HepG2 (cell line): Measurements from ENCODE around the gene RHOC. TPM values are rescaled to one million over a fixed set of nuclear protein-coding genes. Genes with fewer than 3 reads are reported as not detected.

Source experiments
- ATAC-seq: fragments of 200-7000 bp; cut with Tn5 transposase; 3 replicates; pipeline ENCODE4 v1.9.1; 2020; ENCODE audit warnings: mild to moderate bottlenecking, moderate library complexity
- BruUV-seq: library from RNA; stranded (reverse); fragments of 400-500 nt; replicated peaks from 2 replicates; lab custom pipeline; 2021; lab: Mats Ljungman, UMichigan
- CTCF ChIA-PET: fragments of 300-600 bp; formaldehyde crosslinking; extraction: SDS; loops from one replicate; lab custom pipeline; 2021; ENCODE audit warnings: low total read pairs, inconsistent platforms, low intra/inter-chr PET ratio; lab: Yijun Ruan, JAX
- POLR2A ChIA-PET: fragments of 350-600 bp; sonication (Branson Sonifier 250); formaldehyde crosslinking; loops from one replicate; lab custom pipeline; 2020; ENCODE audit warnings: antibody characterized with exemption, inconsistent platforms; lab: Yijun Ruan, JAX
- DNase-seq: peaks from one replicate; pipeline ENCODE4 v3.0.0-alpha.2; 2015; ENCODE audit warnings: low spot score
- FAIRE-seq: peaks from 3 replicates; lab custom pipeline; 2011; peaks lifted over from hg19 to GRCh38; lab: Jason Lieb, UNC
- H2AFZ ChIP-seq: one replicate; pipeline ENCODE4 v1.6.1; 2011; ENCODE audit warnings: low read length, inconsistent platforms
- H3K27ac ChIP-seq: fragments of 300-600 bp; 3 replicates; pipeline ENCODE4 v1.8.0; 2011; ENCODE audit warnings: mixed run types, mild to moderate bottlenecking, mixed read lengths, low read length, inconsistent platforms; ENCODE audit not compliant: insufficient read depth; ENCODE audit errors: extremely low read length
- H3K27me3 ChIP-seq, 2 experiments: fragments of 200-600 bp in 1 of 2; 2 replicates in 1 of 2; 3 replicates in 1 of 2; pipeline versions ENCODE4 v1.6.0 to v1.8.0; 2011; ENCODE audit warnings: low read length in 2 of 2, mild to moderate bottlenecking in 2 of 2, moderate library complexity in 2 of 2, inconsistent platforms in 1 of 2; ENCODE audit not compliant: insufficient read depth in 2 of 2, control insufficient read depth in 1 of 2
- H3K36me3 ChIP-seq, 2 experiments: fragments of 200-600 bp in 1 of 2; replicated peaks in 1 of 2; 2 replicates in 1 of 2; 3 replicates in 1 of 2; pipeline versions ENCODE4 v1.5.1 to v1.8.0; 2011; ENCODE audit warnings: low read length in 2 of 2, inconsistent platforms in 1 of 2; ENCODE audit not compliant: insufficient read depth in 2 of 2, control insufficient read depth in 1 of 2
- H3K4me1 ChIP-seq: 2 replicates; pipeline ENCODE4 v1.5.1; 2012; ENCODE audit warnings: low read length, inconsistent platforms; ENCODE audit not compliant: insufficient read depth
- H3K4me2 ChIP-seq: 2 replicates; pipeline ENCODE4 v1.6.0; 2011; ENCODE audit warnings: low read depth, low read length, inconsistent platforms
- H3K4me3 ChIP-seq, 3 experiments: fragments of 200-600 bp in 1 of 3; sonication (generic), shearing (Covaris generic) in 1 of 3; replicated peaks in 1 of 3; 2 replicates each; pipeline ENCODE4 v1.5.1; 2011 to 2016; ENCODE audit warnings: low read length in 3 of 3, inconsistent platforms in 2 of 3, low read depth in 2 of 3, mild to moderate bottlenecking in 2 of 3, control low read depth in 1 of 3, mixed read lengths in 1 of 3; ENCODE audit not compliant: insufficient read depth in 1 of 3
- H3K79me2 ChIP-seq: one replicate; pipeline ENCODE4 v1.6.1; 2011; ENCODE audit warnings: low read length, inconsistent platforms; ENCODE audit not compliant: insufficient read depth
- H3K9ac ChIP-seq: 2 replicates; pipeline ENCODE4 v1.6.0; 2011; ENCODE audit warnings: mild to moderate bottlenecking, low read depth, low read length, inconsistent platforms; ENCODE audit not compliant: insufficient read depth
- H3K9me3 ChIP-seq: 2 replicates; pipeline ENCODE4 v1.5.1; 2012; ENCODE audit warnings: mild to moderate bottlenecking, low read length
- H4K20me1 ChIP-seq: 2 replicates; pipeline ENCODE4 v1.6.0; 2011; ENCODE audit warnings: inconsistent platforms, mild to moderate bottlenecking, low read length, moderate library complexity; ENCODE audit not compliant: insufficient read depth
- CCAR2 ChIP-seq: fragments of 200-400 bp; formaldehyde crosslinking; optimal IDR thresholded peaks from 2 replicates; pipeline ENCODE3; 2018; ENCODE audit warnings: low read depth, mild to moderate bottlenecking, low read length, moderate library complexity
- HMG20B ChIP-seq: conservative IDR thresholded peaks from 2 replicates; pipeline ENCODE4 v1.6.1; 2016; ENCODE audit warnings: missing genetic modification reagents, missing compliant biosample characterization
- HNF4G ChIP-seq, 2 experiments: sonication (generic) in 1 of 2; formaldehyde crosslinking in 1 of 2; IDR thresholded peaks; 2 replicates each; pipeline versions ENCODE4 v1.4.0 to v1.6.1; 2011 to 2020; ENCODE audit warnings: borderline replicate concordance in 2 of 2, low read depth in 2 of 2, mild to moderate bottlenecking in 2 of 2, low read length in 1 of 2, missing genetic modification reagents in 1 of 2, moderate library complexity in 1 of 2
- IRX3 ChIP-seq: sonication (generic); formaldehyde crosslinking; IDR thresholded peaks from 2 replicates; pipeline ENCODE4 v1.8.1; 2023; ENCODE audit warnings: mild to moderate bottlenecking, low read depth, missing genetic modification reagents, borderline replicate concordance
- KMT2B ChIP-seq: IDR thresholded peaks from 2 replicates; pipeline ENCODE4 v1.6.1; 2016; ENCODE audit warnings: missing genetic modification reagents, missing compliant biosample characterization
- MYNN ChIP-seq: sonication (generic); formaldehyde crosslinking; IDR thresholded peaks from 2 replicates; pipeline ENCODE4 v1.4.0; 2020; ENCODE audit warnings: mild to moderate bottlenecking, low read depth, missing genetic modification reagents
- NFYC ChIP-seq: IDR thresholded peaks from 2 replicates; pipeline ENCODE4 v1.6.1; 2016; ENCODE audit warnings: missing genetic modification reagents, missing compliant biosample characterization
- PTBP1 ChIP-seq: fragments of 200-400 bp; formaldehyde crosslinking; IDR thresholded peaks from 2 replicates; pipeline ENCODE4 v1.6.1; 2018; ENCODE audit warnings: low read length, low read depth; ENCODE audit not compliant: poor library complexity, severe bottlenecking
- TBX3 ChIP-seq: fragments of 450-650 bp; IDR thresholded peaks from 2 replicates; pipeline ENCODE4 v1.6.1; 2017; ENCODE audit warnings: antibody characterized with exemption, mild to moderate bottlenecking, inconsistent platforms, borderline replicate concordance
- ZNF75D ChIP-seq: sonication (generic); formaldehyde crosslinking; IDR thresholded peaks from 2 replicates; pipeline ENCODE4 v1.8.1; 2023; ENCODE audit warnings: missing genetic modification reagents, mild to moderate bottlenecking, borderline replicate concordance
- WGBS: methylation state at CpG from one replicate; pipeline ENCODE4 v1.1.6; 2017; ENCODE audit warnings: low lambda C conversion rate; 5-methylcytosine and 5-hydroxymethylcytosine counted together
- in situ Hi-C: cut with HindIII; loops from 2 replicates; pipeline ENCODE4 v1.10.0; 2017; ENCODE audit warnings: low pct_unique_long_range_greater_than_20kb; ENCODE audit not compliant: extremely low pct_ligation_motif_present
- intact Hi-C: fragments of 100-400 bp; cut with micrococcal nuclease; formaldehyde crosslinking; loops from one replicate; pipeline ENCODE4 v1.10.0; 2022; ENCODE audit not compliant: unreplicated experiment
- polyA plus RNA-seq, 8 experiments: library from polyadenylated mRNA; depleted of rRNA in 3 of 8; stranded (reverse) in 7 of 8; unstranded in 1 of 8; fragments of >200 nt; fragmentation: Illumina TruSeq in 4 of 8; extraction: Trizol in 4 of 8; gene quantifications; 2 replicates each; pipeline versions ENCODE4 v1.2.1 to v1.2.3, GENCODE V29; 2011 to 2016; ENCODE audit warnings: low read depth in 4 of 8, missing spikeins in 1 of 8, mixed read lengths in 1 of 8; ENCODE audit not compliant: insufficient read depth in 1 of 8
- total RNA-seq, 5 experiments: library from RNA; depleted of rRNA; stranded (reverse); fragments of >200 nt; fragmentation: Illumina TruSeq; extraction: Trizol; gene quantifications; 2 replicates each; pipeline ENCODE4 v1.2.3, GENCODE V29; 2016; ENCODE audit warnings: low read depth in 1 of 5
- TF ChIP-seq, protein P1 (sequence below): sonication (generic); formaldehyde crosslinking; IDR thresholded peaks from 2 replicates; pipeline ENCODE4 v1.8.1; 2023; ENCODE audit warnings: mild to moderate bottlenecking, moderate library complexity, missing genetic modification reagents

Gene RHOC
- total and polyA plus RNA-seq, 2 of the 13 experiments (the other 11 are each of a cell fraction or from before 2014, with no cell fraction given), result 64.3 to 182 TPM

DNA sequence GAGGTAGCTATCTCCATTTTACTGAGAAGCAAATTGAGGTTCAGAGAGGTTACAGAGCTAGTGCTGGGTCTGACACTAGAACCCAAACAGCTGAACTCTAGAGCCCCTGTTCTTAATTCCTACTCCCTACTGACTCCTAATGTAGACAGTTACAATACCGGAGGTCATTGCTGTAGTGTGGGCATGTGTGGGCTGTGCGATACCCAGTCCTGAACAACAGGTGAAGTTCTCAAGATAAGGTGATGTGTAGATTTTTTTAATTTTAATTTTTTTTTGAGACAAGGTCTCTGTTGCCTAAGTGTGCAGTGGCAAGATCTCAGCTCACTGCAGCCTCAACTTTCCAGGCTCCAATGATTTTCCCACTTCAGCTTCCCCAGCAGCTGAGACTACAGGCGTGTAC lies 1.6 kb upstream of the RHOC start:
- POLR2A ChIA-PET, result interaction anchor here (1.2 to 3.0 kb wide), 3 partner anchors 11 to 207 kb away, joined by 4 to 40 read pairs (median 26); partner anchors contain the start of gene MOV10
- FAIRE-seq, result no peak
- in situ Hi-C loops, result loop anchor here (5.0 to 25.0 kb wide), 5 partner anchors 36 to 329 kb away; partner anchors contain the start of genes CAPZA1, MOV10, ST7L and WNT2B

More for the DNA sequence above, 1.6 kb upstream of the RHOC start:
- BruUV-seq, result no TSS peak
- no peaks in the 10 kb centered on the region for H4K20me1 ChIP-seq
- DNase-seq, result no peak
- no peak overlapping the region for H3K4me2 ChIP-seq
- no peak for ATAC-seq
- intact Hi-C loops, result no loop called here
- H3K9me3 ChIP-seq, result no peaks in the 10 kb centered on the region
- TF ChIP-seq, protein P1, sequence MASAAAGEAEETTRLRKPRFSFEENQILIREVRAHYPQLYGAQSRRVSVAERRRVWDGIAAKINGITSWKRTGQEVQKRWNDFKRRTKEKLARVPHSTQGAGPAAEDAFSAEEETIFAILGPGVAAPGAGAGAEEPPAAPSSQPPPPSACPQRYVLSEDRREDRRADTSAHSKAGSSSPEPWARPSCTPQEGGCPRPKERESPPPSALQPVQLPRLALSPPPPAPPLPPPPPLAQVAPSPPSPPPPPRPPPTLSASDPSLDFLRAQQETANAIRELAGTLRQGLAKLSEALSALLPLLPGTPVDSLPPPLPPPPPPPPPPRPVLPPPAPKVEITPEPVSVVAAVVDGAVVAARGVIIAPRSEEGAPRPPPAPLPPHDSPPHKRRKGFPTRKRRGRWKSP (CRISPR knock-in tag), result no peak
- TF ChIP-seq MYNN (no peak), HMG20B (CRISPR knock-in tag) (no peak), IRX3 (CRISPR knock-in tag) (no peak), NFYC (CRISPR knock-in tag) (no peak), TBX3 (no peak), PTBP1 (no peak), CCAR2 (no peak), HNF4G (IDR thresholded peaks at IDR 0.05; ENCODE audit: borderline replicate concordance, low read depth, low read length) (no peak), HNF4G (CRISPR knock-in tag; IDR thresholded peaks at IDR 0.05; ENCODE audit: borderline replicate concordance, low read depth) (no peak), KMT2B (CRISPR knock-in tag) (no peak), ZNF75D (no peak)
- TF ChIP-seq, all 625 proteins: peak for 0
- Histone ChIP-seq H3K4me1 (peaks cover 40% of the 10 kb centered on the region), H3K4me3 (no peak overlapping the region), H3K79me2 (peaks cover 22% of the 10 kb centered on the region), H3K27ac (no peak overlapping the region), H3K36me3 (peaks cover 0 to 3% of the 10 kb centered on the region in 2 experiments; a peak in 1 of 5 replicates), H3K9ac (no peak overlapping the region), H3K27me3 (peaks cover 6 to 57% of the 10 kb centered on the region in 2 experiments; a peak in 4 of 5 replicates), H2AFZ (no peak overlapping the region)
- CTCF ChIA-PET, result interaction anchor here (2.6 kb wide), 1 partner anchor 34 kb away, joined by 17 read pairs; the partner anchor contains the start of gene MOV10
- WGBS, result 66% methylated on average over 3 of the region's 3 CpGs
